ENCODE results near the gene WNT3A. TPM values are rescaled to one million over a fixed set of nuclear protein-coding genes. Genes with fewer than 3 reads are reported as not detected.

The WNT3A gene
- total and polyA plus RNA-seq, 2 donors (not counting 3 experiments of a cell fraction or from before 2014, with no cell fraction given), result not detected

- ChIA-PET POLR2A (no interaction called here), CTCF (interaction anchor here (0.8 to 1.7 kb wide), 3 partner anchors 10 to 93 kb away, joined by 3 to 6 read pairs (median 3); partner anchors contain the start of gene ARF1)
- H3K4me1 ChIP-seq (ENCODE audit: control insufficient read depth, extremely low read depth, insufficient read depth, low read length), result peaks cover 45% of the 10 kb centered on the region
- H3K4me3 ChIP-seq (replicated peaks in 1 of 3; ENCODE audit: insufficient read depth in 1 of 3, low read depth in 1 of 3, low read length in 3 of 3), result no peak overlapping the region
- H4K20me1 ChIP-seq (replicated peaks; ENCODE audit: control insufficient read depth, extremely low read depth, insufficient read depth, low read length), result peaks cover 18% of the 10 kb centered on the region
- H3K79me2 ChIP-seq (ENCODE audit: control insufficient read depth, insufficient read depth, low read length), result peaks cover 100% of the 10 kb centered on the region
- intact Hi-C loops (cut with micrococcal nuclease) (no loop called here), dilution Hi-C loops (cut with MboI; ENCODE audit: extremely low pct_ligation_motif_present, low sequenced_read_pairs) (no loop called here)
- DNase-seq (ENCODE audit: low read depth, low spot score) (no peak), FAIRE-seq (no peak)
- H2AFZ ChIP-seq (ENCODE audit: low read depth, low read length), result no peak overlapping the region
- H3K27me3 ChIP-seq (ENCODE audit: control insufficient read depth in 2 of 2, insufficient read depth in 2 of 2, low read length in 2 of 2), result no peaks in the 10 kb centered on the region
- BruUV-seq (replicated peaks), result no TSS peak
- peaks cover 4% of the 10 kb centered on the region for H3K9me3 ChIP-seq (replicated peaks; ENCODE audit: control insufficient read depth, insufficient read depth, low read length)
- no peak overlapping the region for H3K4me2 ChIP-seq (ENCODE audit: insufficient read depth, low read length)
- no peak overlapping the region for H3K27ac ChIP-seq (ENCODE audit: insufficient read depth, low read depth, low read length)
- TF ChIP-seq FOS (IDR thresholded peaks at IDR 0.05; ENCODE audit: borderline replicate concordance, insufficient read depth, low read length), result no peak
- no peak for TF ChIP-seq MAX (IDR thresholded peaks at IDR 0.05; ENCODE audit: insufficient read depth, insufficient read length)
- no peak for TF ChIP-seq POLR2AphosphoS5 (IDR thresholded peaks at IDR 0.05; ENCODE audit: insufficient read depth, low read depth, low read length)
- TF ChIP-seq EZH2 (IDR thresholded peaks at IDR 0.05; ENCODE audit: borderline replicate concordance, low read depth, low read length, severe bottlenecking), result no peak
- TF ChIP-seq MYC (IDR thresholded peaks at IDR 0.05; ENCODE audit: low read depth, low read length), result no peak
- no peak for TF ChIP-seq CTCF (IDR thresholded peaks at IDR 0.05; ENCODE audit: extremely low read depth in 1 of 2, insufficient read depth in 1 of 2, low read depth in 1 of 2, low read length in 2 of 2)
- TF ChIP-seq POLR2A (IDR thresholded peaks at IDR 0.05; ENCODE audit: low read depth, low read length), result no peak
- no peak for TF ChIP-seq GATA2 (IDR thresholded peaks at IDR 0.05; ENCODE audit: insufficient read depth, insufficient read length, low read depth, low read length)
- no peak for TF ChIP-seq JUN (IDR thresholded peaks at IDR 0.05; ENCODE audit: borderline replicate concordance, insufficient read depth, insufficient read length, low read depth)
- no peak overlapping the region for H3K9ac ChIP-seq (replicated peaks; ENCODE audit: extremely low read depth, insufficient read depth, low read length)
- no peaks in the 10 kb centered on the region for H3K9me1 ChIP-seq (replicated peaks; ENCODE audit: control insufficient read depth, extremely low read depth, insufficient read depth, low read length)
- H3K36me3 ChIP-seq (ENCODE audit: control insufficient read depth in 2 of 2, extremely low read depth in 1 of 2, insufficient read depth in 2 of 2, low read length in 2 of 2), result peaks cover 0 to 21% of the 10 kb centered on the region in 2 experiments
These were observed 85.7 kb downstream of the WNT3A start for GRCh38 chr1:228092342-228093049.

All from endothelial cell of umbilical vein (primary cell).